A549 (cell line): Measurements from ENCODE around the gene KDM4B. TPM values are rescaled to one million over a fixed set of nuclear protein-coding genes. Genes with fewer than 3 reads are reported as not detected.

Experiments used
- ATAC-seq, 2 experiments: fragments of 200-7000 bp in 1 of 2; fragments of >200 bp in 1 of 2; cut with Nextera tagmentation in 1 of 2; cut with Tn5 transposase in 1 of 2; 3 replicates each; pipeline versions ENCODE4 v1.8.0 to v1.9.1; 2018 to 2020; ENCODE audit warnings: mild to moderate bottlenecking in 1 of 2, moderate library complexity in 1 of 2
- CTCF ChIA-PET: fragments of 300-600 bp; sonication (Branson Sonifier 250); formaldehyde crosslinking; extraction: SDS; loops from one replicate; lab custom pipeline; 2021; ENCODE audit warnings: antibody characterized with exemption, inconsistent platforms; lab: Yijun Ruan, JAX
- POLR2A ChIA-PET: fragments of 350-600 bp; formaldehyde crosslinking; extraction: SDS; loops from one replicate; lab custom pipeline; 2021; ENCODE audit warnings: antibody characterized with exemption, inconsistent platforms; lab: Yijun Ruan, JAX
- DNase-seq, 2 experiments: peaks; one replicate each; pipeline versions ENCODE4 v3.0.0 to v3.0.0-alpha.2; 2011 to 2016; ENCODE audit warnings: low read depth in 1 of 2, low spot score in 1 of 2
- FAIRE-seq: peaks from 2 replicates; lab custom pipeline; 2011; peaks lifted over from hg19 to GRCh38; lab: Jason Lieb, UNC
- H3K27ac ChIP-seq, 2 experiments: fragments of >200 bp; sonication (Bioruptor Twin); formaldehyde crosslinking; 3 replicates each; pipeline ENCODE4 v1.5.1; 2016 to 2017
- H3K4me1 ChIP-seq: fragments of >200 bp; sonication (Bioruptor Twin); formaldehyde crosslinking; 3 replicates; pipeline ENCODE4 v1.6.1; 2016
- H3K4me2 ChIP-seq: fragments of >200 bp; sonication (Bioruptor Twin); formaldehyde crosslinking; 3 replicates; pipeline ENCODE4 v1.6.1; 2016
- H3K4me3 ChIP-seq: fragments of >200 bp; sonication (Bioruptor Twin); formaldehyde crosslinking; 3 replicates; pipeline ENCODE4 v1.5.1; 2016
- H3K9me3 ChIP-seq: fragments of >200 bp; sonication (Bioruptor Twin); formaldehyde crosslinking; 3 replicates; pipeline ENCODE4 v1.6.1; 2016
- ATOH8 ChIP-seq: fragments of 250-450 bp; sonication (Bioruptor Pico); IDR thresholded peaks from 2 replicates; pipeline ENCODE4 v1.5.0; 2020; ENCODE audit warnings: low read depth, mild to moderate bottlenecking, moderate library complexity
- BCL3 ChIP-seq: fragments of >200 bp; sonication (Bioruptor Twin); formaldehyde crosslinking; IDR thresholded peaks from 3 replicates; pipeline ENCODE4 v1.6.1; 2016
- CBX2 ChIP-seq: fragments of 200-600 bp; sonication (generic); IDR thresholded peaks from 2 replicates; pipeline ENCODE4 v1.6.1; 2016; ENCODE audit warnings: low read depth, mild to moderate bottlenecking, borderline replicate concordance
- CHD2 ChIP-seq: fragments of 150-350 bp; IDR thresholded peaks from 2 replicates; pipeline ENCODE4 v1.6.1; 2014; ENCODE audit warnings: low read length; ENCODE audit not compliant: partially characterized antibody
- CTCF ChIP-seq: fragments of >200 bp; sonication (Bioruptor Twin); formaldehyde crosslinking; IDR thresholded peaks from 3 replicates; pipeline ENCODE4 v1.5.1; 2016
- EHF ChIP-seq: fragments of 250-450 bp; sonication (Bioruptor Pico); IDR thresholded peaks from 2 replicates; pipeline ENCODE4 v1.5.0; 2020; ENCODE audit warnings: mild to moderate bottlenecking
- EHMT2 ChIP-seq: fragments of 200-600 bp; sonication (generic); IDR thresholded peaks from 2 replicates; pipeline ENCODE4 v1.6.1; 2016; ENCODE audit warnings: antibody characterized with exemption, low read depth, mild to moderate bottlenecking, moderate library complexity
- ELK1 ChIP-seq: fragments of 150-350 bp; IDR thresholded peaks from 2 replicates; pipeline ENCODE4 v1.6.1; 2014; ENCODE audit warnings: low read depth, mild to moderate bottlenecking, low read length
- FOSB ChIP-seq: fragments of 250-450 bp; sonication (Bioruptor Pico); IDR thresholded peaks from 2 replicates; pipeline ENCODE4 v1.5.0; 2020; ENCODE audit warnings: mild to moderate bottlenecking, moderate library complexity
- HDAC2 ChIP-seq: fragments of 200-600 bp; sonication (generic); IDR thresholded peaks from 2 replicates; pipeline ENCODE4 v1.6.1; 2016
- HEYL ChIP-seq: fragments of 250-450 bp; sonication (Bioruptor Pico); IDR thresholded peaks from 2 replicates; pipeline ENCODE4 v1.8.0; 2021; ENCODE audit warnings: mild to moderate bottlenecking, moderate library complexity
- HMGXB4 ChIP-seq: fragments of 250-450 bp; sonication (Bioruptor Pico); IDR thresholded peaks from 2 replicates; pipeline ENCODE4 v1.5.0; 2021; ENCODE audit warnings: mild to moderate bottlenecking, moderate library complexity, borderline replicate concordance
- HOXA7 ChIP-seq: fragments of 250-450 bp; sonication (Bioruptor Pico); IDR thresholded peaks from 2 replicates; pipeline ENCODE4 v1.5.0; 2020; ENCODE audit warnings: mild to moderate bottlenecking, moderate library complexity
- HOXB5 ChIP-seq: fragments of 250-450 bp; sonication (Bioruptor Pico); IDR thresholded peaks from 2 replicates; pipeline ENCODE4 v1.5.0; 2020; ENCODE audit warnings: mild to moderate bottlenecking, moderate library complexity
- KDM1A ChIP-seq: fragments of 200-600 bp; sonication (generic); IDR thresholded peaks from 2 replicates; pipeline ENCODE4 v1.6.1; 2016; ENCODE audit warnings: low read depth, mild to moderate bottlenecking
- MAFK ChIP-seq: fragments of 450-650 bp; IDR thresholded peaks from 2 replicates; pipeline ENCODE4 v1.6.1; 2014; ENCODE audit not compliant: partially characterized antibody
- MYC ChIP-seq: IDR thresholded peaks from 2 replicates; pipeline ENCODE4 v1.6.1; 2012; ENCODE audit warnings: mild to moderate bottlenecking, inconsistent platforms, low read length, improper control_type of control experiment, borderline replicate concordance
- PBX3 ChIP-seq: IDR thresholded peaks from 2 replicates; pipeline ENCODE4 v1.6.1; 2012
- RFX5 ChIP-seq: fragments of 450-650 bp; IDR thresholded peaks from 2 replicates; pipeline ENCODE4 v1.7.1; 2014; ENCODE audit warnings: antibody characterized with exemption, mild to moderate bottlenecking, moderate library complexity
- TFCP2L1 ChIP-seq: fragments of 250-450 bp; sonication (Bioruptor Pico); IDR thresholded peaks from 2 replicates; pipeline ENCODE4 v1.5.0; 2021; ENCODE audit warnings: mild to moderate bottlenecking
- TP53 ChIP-seq: fragments of 250-450 bp; sonication (Bioruptor Pico); IDR thresholded peaks from 2 replicates; pipeline ENCODE4 v1.5.0; 2021; ENCODE audit warnings: mild to moderate bottlenecking, moderate library complexity
- USF2 ChIP-seq: fragments of 450-650 bp; IDR thresholded peaks from 2 replicates; pipeline ENCODE4 v1.6.1; 2014; ENCODE audit warnings: antibody characterized with exemption
- ZC3H11A ChIP-seq: fragments of 450-650 bp; IDR thresholded peaks from 2 replicates; pipeline ENCODE4 v1.6.1; 2014; ENCODE audit warnings: antibody characterized with exemption, mild to moderate bottlenecking
- ZFP36 ChIP-seq: fragments of 450-650 bp; IDR thresholded peaks from 2 replicates; pipeline ENCODE4 v1.6.1; 2014; ENCODE audit warnings: borderline replicate concordance; ENCODE audit not compliant: partially characterized antibody
- ZNF302 ChIP-seq: fragments of 250-450 bp; sonication (Bioruptor Pico); IDR thresholded peaks from 2 replicates; pipeline ENCODE4 v1.9.0; 2021; ENCODE audit warnings: inconsistent platforms, mild to moderate bottlenecking, moderate library complexity
- WGBS: methylation state at CpG from one replicate; pipeline ENCODE4 v1.1.6; 2017; ENCODE audit errors: missing lambda C conversion rate; 5-methylcytosine and 5-hydroxymethylcytosine counted together
- polyA plus RNA-seq, 4 experiments: library from polyadenylated mRNA; depleted of rRNA in 3 of 4; stranded (reverse); fragments of >200 nt; fragmentation: RNase III in 1 of 4; extraction: RNeasy Plus Mini Kit Qiagen cat#74134 plus additional on column Dnase treatment in 1 of 4; gene quantifications; 2 replicates in 3 of 4; 3 replicates in 1 of 4; pipeline ENCODE4 v1.2.3, GENCODE V29; 2011 to 2017

Gene KDM4B
- polyA plus RNA-seq, 2 of the 4 experiments (the other 2 are of a cell fraction), result 3.0 to 4.6 TPM

GRCh38 chr19:5138606-5139582 is 170.0 kb downstream of the KDM4B start:
- no peak overlapping the region for H3K4me3 ChIP-seq
- H3K9me3 ChIP-seq, result no peaks in the 10 kb centered on the region
- CTCF ChIA-PET, result interaction anchor here (0.7 to 0.8 kb wide), 2 partner anchors 15 to 128 kb away, joined by 3 read pairs; no protein-coding TSS in a partner anchor
- FAIRE-seq (no peak), DNase-seq (no peak), ATAC-seq (no peak)
- no peaks in the 10 kb centered on the region for H3K4me1 ChIP-seq
- POLR2A ChIA-PET, result no interaction called here
- no peak overlapping the region for H3K4me2 ChIP-seq
- TF ChIP-seq ZFP36 (no peak), HOXA7 (CRISPR knock-in tag) (no peak), EHF (CRISPR knock-in tag) (no peak), HEYL (CRISPR knock-in tag) (no peak), ATOH8 (CRISPR knock-in tag) (no peak), TP53 (no peak), USF2 (no peak), RFX5 (no peak), ZC3H11A (no peak), PBX3 (no peak), MYC (no peak)
- no peak overlapping the region for H3K27ac ChIP-seq
- WGBS, result 90% methylated on average over 30 of the region's 30 CpGs

GRCh38 chr19:5139583-5140325 is 170.8 kb downstream of the KDM4B start:
- no peak overlapping the region for H3K4me2 ChIP-seq
- WGBS, result 84% methylated on average over 9 of the region's 21 CpGs
- no peaks in the 10 kb centered on the region for H3K4me1 ChIP-seq
- no peak for DNase-seq
- ChIA-PET POLR2A (no interaction called here), CTCF (no interaction called here)
- H3K4me3 ChIP-seq, result no peak overlapping the region
- H3K9me3 ChIP-seq, result no peaks in the 10 kb centered on the region
- ATAC-seq, result no peak
- H3K27ac ChIP-seq, result no peak overlapping the region
- no peak for FAIRE-seq
- no peak for TF ChIP-seq HMGXB4 (CRISPR knock-in tag)
- TF ChIP-seq EHF (CRISPR knock-in tag), result no peak
- TF ChIP-seq CBX2, result no peak
- no peak for TF ChIP-seq ZFP36
- no peak for TF ChIP-seq TFCP2L1
- no peak for TF ChIP-seq CHD2
- TF ChIP-seq ZC3H11A, result no peak
- no peak for TF ChIP-seq FOSB (CRISPR knock-in tag)
- TF ChIP-seq HDAC2, result no peak
- no peak for TF ChIP-seq HOXB5 (CRISPR knock-in tag)
- TF ChIP-seq HEYL (CRISPR knock-in tag), result no peak
- TF ChIP-seq MAFK, result no peak
- no peak for TF ChIP-seq MYC
- TF ChIP-seq KDM1A, result no peak
- no peak for TF ChIP-seq ZNF302
- TF ChIP-seq BCL3, result no peak
- TF ChIP-seq EHMT2, result no peak
- TF ChIP-seq CTCF, result no peak
- TF ChIP-seq ELK1, result no peak
